ENCODE data around the gene LRRC71. TPM values are rescaled to one million over a fixed set of nuclear protein-coding genes. Genes with fewer than 3 reads are reported as not detected.

LRRC71 gene
- polyA plus RNA-seq, 3 donors, result not detected

GRCh38 chr1:156892190-156893047 is 28.0 kb upstream of the LRRC71 start:
- intact Hi-C loops (cut with micrococcal nuclease), result loop anchor here (5.0 to 10.0 kb wide), 2 partner anchors 35 to 78 kb away; partner anchors contain the start of gene SH2D2A (in 1 of the 2)
- peaks cover 20% of the 10 kb centered on the region for H3K4me1 Mint-ChIP-seq
- H3K27ac Mint-ChIP-seq, result peak overlapping the region in 3 of 7 donors; percentile 19 to 54 (median 48)
- peaks cover 0 to 10% of the 10 kb centered on the region in 2 donors for H3K36me3 Mint-ChIP-seq
- Histone ChIP-seq H3K4me3 (replicated peaks in 1 of 3; ENCODE audit: low read depth in 2 of 3, low read length in 3 of 3) (peak overlapping the region; percentile 7 to 74 (median 17)), H4K20me1 (ENCODE audit: insufficient read depth, low read length) (no peaks in the 10 kb centered on the region), H3K36me3 (replicated peaks in 1 of 2; ENCODE audit: control insufficient read depth in 1 of 2, insufficient read depth in 2 of 2, low read length in 2 of 2) (no peaks in the 10 kb centered on the region), H3K79me2 (ENCODE audit: insufficient read depth, low read length) (no peaks in the 10 kb centered on the region), H3K4me2 (replicated peaks; ENCODE audit: extremely low read depth, low read length, poor library complexity, severe bottlenecking) (peak overlapping the region; percentile 80), H3K27ac (ENCODE audit: low read depth in 1 of 2, low read length in 2 of 2) (no peak overlapping the region), H2AFZ (ENCODE audit: insufficient read depth, low read depth, low read length, poor library complexity, severe bottlenecking) (peak overlapping the region; percentile 70), H3K9me3 (replicated peaks in 1 of 2; ENCODE audit: control insufficient read depth in 1 of 2, insufficient read depth in 1 of 2, low read length in 2 of 2) (no peaks in the 10 kb centered on the region), H3K4me1 (ENCODE audit: control insufficient read depth in 1 of 2, insufficient read depth in 2 of 2, low read length in 2 of 2) (peaks cover 20 to 24% of the 10 kb centered on the region in 2 donors), H3K27me3 (ENCODE audit: control insufficient read depth in 2 of 2, insufficient read depth in 2 of 2, low read length in 2 of 2) (peaks cover 20 to 47% of the 10 kb centered on the region in 2 donors), H3K9ac (ENCODE audit: insufficient read depth, low read length, poor library complexity, severe bottlenecking) (peak overlapping the region; percentile 12)
- peaks cover 0 to 9% (median 5%) of the 10 kb centered on the region in 7 donors for H3K9me3 Mint-ChIP-seq
- DNase-seq, result peak; percentile 79 to 91 (median 80)
- H3K4me3 Mint-ChIP-seq, result peak overlapping the region; percentile 73 to 87
- H3K27me3 Mint-ChIP-seq (ENCODE audit: low read depth in 3 of 3), result peaks cover 53 to 68% (median 56%) of the 10 kb centered on the region in 3 donors
- peak; percentile 74 for TF ChIP-seq CTCF (IDR thresholded peaks at IDR 0.05)
- 3% methylated on average over 43 of the region's 48 CpGs for WGBS (ENCODE audit: insufficient coverage)

- H3K79me2 ChIP-seq (ENCODE audit: insufficient read depth, low read length), result no peaks in the 10 kb centered on the region
- H3K4me1 ChIP-seq (ENCODE audit: control insufficient read depth in 1 of 2, insufficient read depth in 2 of 2, low read length in 2 of 2), result peaks cover 25 to 29% of the 10 kb centered on the region in 2 donors
- Mint-ChIP-seq H3K9me3 (peaks cover 0 to 9% (median 5%) of the 10 kb centered on the region in 7 donors), H3K4me1 (peaks cover 28% of the 10 kb centered on the region), H3K4me3 (peak within 1 kb of the TSS; percentile 73 to 87), H3K36me3 (peaks cover 0 to 10% of the 10 kb centered on the region in 2 donors), H3K27ac (peak within 1 kb of the TSS in 2 of 7 donors; percentile 19 to 52), H3K27me3 (ENCODE audit: low read depth in 3 of 3) (peaks cover 52 to 64% (median 53%) of the 10 kb centered on the region in 3 donors)
- H3K27ac ChIP-seq (ENCODE audit: low read depth in 1 of 2, low read length in 2 of 2), result no peak within 1 kb of the TSS
- H3K4me3 ChIP-seq (replicated peaks in 1 of 3; ENCODE audit: low read depth in 2 of 3, low read length in 3 of 3), result peak within 1 kb of the TSS; percentile 7 to 74 (median 17)
- intact Hi-C loops (cut with micrococcal nuclease), result loop anchor here (5.0 to 10.0 kb wide), 2 partner anchors 34 to 78 kb away; partner anchors contain the start of gene SH2D2A (in 1 of the 2)
- H3K9me3 ChIP-seq (replicated peaks in 1 of 2; ENCODE audit: control insufficient read depth in 1 of 2, insufficient read depth in 1 of 2, low read length in 2 of 2), result no peaks in the 10 kb centered on the region
- WGBS (ENCODE audit: insufficient coverage), result 3% methylated on average over 40 of the region's 60 CpGs
- no peak for TF ChIP-seq CTCF (IDR thresholded peaks at IDR 0.05)
- peak within 1 kb of the TSS; percentile 6 for H3K9ac ChIP-seq (ENCODE audit: insufficient read depth, low read length, poor library complexity, severe bottlenecking)
- H4K20me1 ChIP-seq (ENCODE audit: insufficient read depth, low read length), result no peaks in the 10 kb centered on the region
- H2AFZ ChIP-seq (ENCODE audit: insufficient read depth, low read depth, low read length, poor library complexity, severe bottlenecking), result peak within 1 kb of the TSS; percentile 70
- H3K36me3 ChIP-seq (replicated peaks in 1 of 2; ENCODE audit: control insufficient read depth in 1 of 2, insufficient read depth in 2 of 2, low read length in 2 of 2), result no peaks in the 10 kb centered on the region
- H3K27me3 ChIP-seq (ENCODE audit: control insufficient read depth in 2 of 2, insufficient read depth in 2 of 2, low read length in 2 of 2), result peaks cover 20 to 47% of the 10 kb centered on the region in 2 donors
- no peak for DNase-seq
- peak within 1 kb of the TSS; percentile 80 for H3K4me2 ChIP-seq (replicated peaks; ENCODE audit: extremely low read depth, low read length, poor library complexity, severe bottlenecking)
Observed at GRCh38 chr1:156893048-156893953, 27.1 kb upstream of the LRRC71 start, which contains the start of gene PEAR1. TSS of gene PEAR1 (plus strand) at chr1:156893718. CDS start at chr1:156903927, 10,209 bp downstream.
